Midbrain (tissue), 1 donor: ENCODE measurements around the gene PCDHGC5.

Experiments used
- DNase-seq: peaks from one replicate; lab custom pipeline; 2025; lab: John Stamatoyannopoulos, UW

Gene PCDHGC5

DNA sequence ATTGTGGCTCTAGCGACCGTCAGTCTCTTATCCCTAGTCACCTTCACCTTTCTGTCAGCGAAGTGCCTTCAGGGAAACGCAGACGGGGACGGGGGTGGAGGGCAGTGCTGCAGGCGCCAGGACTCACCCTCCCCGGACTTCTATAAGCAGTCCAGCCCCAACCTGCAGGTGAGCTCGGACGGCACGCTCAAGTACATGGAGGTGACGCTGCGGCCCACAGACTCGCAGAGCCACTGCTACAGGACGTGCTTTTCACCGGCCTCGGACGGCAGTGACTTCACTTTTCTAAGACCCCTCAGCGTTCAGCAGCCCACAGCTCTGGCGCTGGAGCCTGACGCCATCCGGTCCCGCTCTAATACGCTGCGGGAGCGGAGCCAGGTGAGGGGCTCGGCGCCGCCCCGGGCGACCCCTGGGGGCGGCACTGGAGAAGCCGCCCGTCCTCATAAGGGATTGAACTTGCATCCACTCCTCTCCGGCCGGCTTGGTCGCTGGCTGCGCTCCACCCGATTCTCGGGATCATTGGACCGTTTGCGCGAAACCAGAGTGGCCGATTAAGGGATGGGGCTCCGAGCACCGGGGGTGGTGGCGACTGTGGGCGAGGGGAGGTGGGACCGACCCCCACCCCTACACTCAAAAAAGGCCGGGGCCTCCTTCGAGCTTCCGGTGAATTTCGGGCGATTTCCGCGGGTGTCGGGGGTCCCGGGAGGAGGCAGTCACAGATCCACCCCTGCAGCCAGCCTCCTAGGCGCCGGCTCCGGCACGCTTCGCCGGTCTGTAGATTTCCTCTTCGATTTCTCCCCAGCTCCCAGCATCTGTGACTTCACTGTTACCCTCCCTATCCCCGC is 2.7 kb downstream of the PCDHGC5 start:
- DNase-seq = no peak

- no peak for DNase-seq
Observed at GRCh38 chr5:141492168-141492885, 3.4 kb downstream of the PCDHGC5 start.

DNA sequence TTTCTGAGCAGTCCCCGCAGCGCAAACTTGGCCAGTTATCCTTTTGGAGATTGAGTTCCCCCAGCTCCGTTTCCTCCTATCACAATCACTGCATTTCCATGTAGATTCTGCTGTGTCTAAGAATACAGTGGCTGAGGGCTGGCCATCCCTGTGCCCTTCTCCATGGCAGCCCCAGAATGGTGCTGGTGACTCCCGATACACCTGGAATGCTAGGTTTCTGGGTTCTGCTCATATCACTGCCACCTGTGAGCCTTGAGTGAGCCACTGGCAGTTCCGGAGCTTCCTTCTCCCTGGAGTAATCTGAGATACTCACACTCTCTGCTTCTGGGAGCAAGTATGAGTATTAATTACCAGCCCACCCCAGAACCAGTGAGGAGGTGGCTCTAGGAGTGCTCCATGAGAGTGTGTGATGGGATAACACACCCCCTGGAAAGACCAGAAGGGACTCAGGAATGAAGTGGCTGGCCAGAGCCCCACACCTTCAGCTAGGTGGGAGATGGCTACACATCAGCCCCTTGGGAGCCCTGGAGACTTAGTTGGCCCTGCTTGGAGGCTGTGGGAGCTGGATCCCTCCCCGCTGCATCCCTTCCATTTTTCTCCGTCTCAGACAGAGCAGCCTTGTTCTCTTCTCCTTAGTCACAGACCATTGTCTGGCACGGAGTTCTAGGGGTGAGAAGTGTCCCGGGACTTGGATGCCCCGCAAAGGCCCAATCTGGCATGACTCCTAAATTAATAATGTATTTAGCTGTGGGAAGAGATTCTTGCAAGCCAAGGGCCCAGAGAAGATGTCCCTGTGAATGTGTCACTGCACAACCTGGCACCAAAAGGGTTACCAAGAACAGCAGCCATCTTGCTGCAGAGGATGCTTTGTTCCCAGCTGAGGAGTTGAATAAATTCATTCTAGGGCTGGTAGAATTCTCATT is 4.9 kb downstream of the PCDHGC5 start:
- DNase-seq = peak; percentile 67

DNA sequence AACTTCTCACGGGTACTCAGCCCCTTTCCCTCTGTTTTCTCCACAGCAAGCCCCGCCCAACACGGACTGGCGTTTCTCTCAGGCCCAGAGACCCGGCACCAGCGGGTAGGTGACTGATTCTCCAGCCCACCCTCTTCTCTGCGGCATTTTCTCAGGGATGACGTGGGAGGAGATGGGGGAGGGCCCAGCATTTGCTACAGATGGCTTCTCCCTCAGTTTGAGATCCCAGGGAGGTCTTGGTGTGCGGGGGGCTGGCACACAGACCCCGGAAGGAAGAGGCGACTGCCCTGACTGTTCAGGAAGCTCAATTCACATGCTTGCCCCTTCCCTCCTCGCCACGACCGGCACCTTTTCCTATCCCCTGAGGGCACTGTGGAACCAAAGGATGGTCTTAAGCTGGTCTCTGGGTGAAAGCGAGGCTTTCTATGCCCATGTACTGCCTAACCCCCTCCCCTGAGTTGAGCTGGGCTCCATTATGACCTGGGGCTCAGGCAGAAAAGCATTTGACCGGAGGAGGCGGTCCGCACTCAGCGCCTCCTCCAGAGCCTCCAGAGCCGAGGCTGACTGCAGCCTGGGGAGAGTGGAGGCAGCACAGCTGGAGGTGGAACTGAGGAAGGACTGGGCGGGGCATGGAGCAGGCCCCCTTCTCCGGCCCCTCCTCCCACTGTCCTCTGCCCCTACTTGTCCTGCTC is 6.0 kb downstream of the PCDHGC5 start:
- DNase-seq = no peak

DNA sequence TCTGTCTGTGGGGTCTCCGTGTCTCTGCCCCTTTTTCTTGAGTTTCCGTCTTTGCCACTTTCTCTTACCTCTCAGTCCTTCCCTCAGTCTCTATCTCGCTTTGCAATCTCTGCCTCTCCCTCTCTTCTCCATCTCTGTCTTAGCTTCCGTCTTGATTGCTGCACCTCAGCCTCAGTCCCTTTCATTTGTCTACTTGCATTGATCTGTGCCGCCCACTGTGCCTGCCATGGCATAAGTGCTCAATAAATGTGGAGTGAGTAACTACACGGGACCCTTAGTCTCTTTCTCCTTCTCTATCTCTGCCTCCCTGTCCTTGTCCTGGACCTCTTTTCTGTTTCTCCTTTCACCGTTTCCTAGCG is 6.6 kb downstream of the PCDHGC5 start:
- no peak for DNase-seq

DNA sequence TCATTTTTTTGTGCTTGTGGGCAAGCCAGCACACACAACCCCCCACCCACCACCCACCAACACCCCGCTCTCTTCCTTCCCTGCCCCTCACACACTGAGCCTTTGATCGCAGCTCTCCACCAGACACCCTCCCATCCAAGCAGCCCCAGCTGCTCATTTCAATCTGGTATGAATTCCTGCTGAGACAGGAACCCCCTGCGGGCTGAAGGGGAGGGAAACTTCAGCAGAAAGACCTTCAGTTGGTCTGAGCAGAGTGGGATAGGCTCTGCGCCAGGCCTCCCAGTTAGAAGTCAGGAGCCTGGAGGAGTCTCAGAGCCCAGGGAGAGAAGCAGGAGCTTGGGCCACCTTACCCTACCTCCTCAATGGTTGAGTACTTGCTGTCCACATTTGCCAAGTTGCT is 7.2 kb downstream of the PCDHGC5 start:
- no peak for DNase-seq

- DNase-seq = no peak
Observed at GRCh38 chr5:141501761-141502160, 12.9 kb downstream of the PCDHGC5 start.

DNA sequence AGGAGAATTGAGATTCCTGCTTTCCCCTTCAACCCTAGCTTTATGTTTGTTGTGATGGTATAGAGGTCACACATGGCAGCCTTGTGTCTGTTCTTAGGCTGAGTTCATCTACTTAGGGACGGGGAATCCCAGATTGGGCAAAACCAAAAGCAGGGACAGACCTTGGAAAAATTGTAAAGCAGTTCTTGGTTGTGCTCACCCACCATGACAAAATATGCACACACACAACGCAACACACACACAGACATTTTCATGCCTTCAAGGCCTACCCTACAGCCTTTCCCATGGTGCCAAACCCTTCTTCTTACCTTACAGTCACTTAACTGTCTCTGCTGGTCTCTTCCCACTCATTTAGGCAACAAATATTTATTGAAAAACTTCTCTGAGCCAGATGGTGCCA is 14.8 kb downstream of the PCDHGC5 start:
- DNase-seq = no peak

DNA sequence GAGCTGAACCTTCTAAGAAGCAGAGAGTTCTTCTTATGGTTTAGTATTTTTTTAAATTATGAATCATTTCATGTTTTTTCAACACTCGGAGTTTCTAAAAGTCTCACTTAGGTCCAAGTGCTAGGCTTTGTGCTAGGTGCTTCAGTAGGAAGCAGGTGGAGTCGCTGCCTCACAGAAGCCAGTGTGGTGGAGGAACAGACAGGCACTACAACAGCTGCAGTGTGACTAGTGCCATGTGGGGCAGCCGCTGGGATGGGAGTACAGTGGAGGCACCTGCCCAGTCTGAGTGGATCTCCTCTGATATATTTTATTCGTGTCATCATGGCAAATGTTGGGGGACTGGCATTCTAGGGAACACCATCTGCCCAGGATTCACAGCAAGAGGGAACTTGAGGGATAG is 15.3 kb downstream of the PCDHGC5 start:
- DNase-seq = no peak

GRCh38 chr5:141506381-141507155 is 17.7 kb downstream of the PCDHGC5 start:
- no peak for DNase-seq

- no peak for DNase-seq
Observed at GRCh38 chr5:141507387-141508091, 18.7 kb downstream of the PCDHGC5 start.

GRCh38 chr5:141508440-141508797 is 19.5 kb downstream of the PCDHGC5 start:
- DNase-seq = no peak

- peak; percentile 51 for DNase-seq
Observed at GRCh38 chr5:141508798-141509611, 20.1 kb downstream of the PCDHGC5 start.

DNA sequence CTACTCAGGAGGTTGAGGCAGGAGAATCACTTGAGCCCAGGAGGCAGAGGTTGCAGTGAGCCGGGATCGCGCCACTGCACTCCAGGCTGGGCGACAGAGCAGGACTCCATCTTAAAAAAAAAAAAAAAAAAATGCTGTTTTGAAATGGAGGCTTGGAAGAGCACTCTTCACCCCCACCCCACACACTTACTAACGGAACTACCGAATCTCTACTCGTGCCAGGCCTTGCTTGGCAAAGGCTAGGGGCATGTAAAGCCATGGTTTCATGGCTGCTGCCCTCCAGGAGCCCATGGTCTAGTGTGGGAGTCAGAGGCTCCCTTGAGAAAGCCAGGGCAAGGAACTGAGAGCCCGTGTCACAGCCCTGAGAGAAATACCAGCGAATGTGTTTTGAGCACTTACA is 21.3 kb downstream of the PCDHGC5 start:
- no peak for DNase-seq

DNA sequence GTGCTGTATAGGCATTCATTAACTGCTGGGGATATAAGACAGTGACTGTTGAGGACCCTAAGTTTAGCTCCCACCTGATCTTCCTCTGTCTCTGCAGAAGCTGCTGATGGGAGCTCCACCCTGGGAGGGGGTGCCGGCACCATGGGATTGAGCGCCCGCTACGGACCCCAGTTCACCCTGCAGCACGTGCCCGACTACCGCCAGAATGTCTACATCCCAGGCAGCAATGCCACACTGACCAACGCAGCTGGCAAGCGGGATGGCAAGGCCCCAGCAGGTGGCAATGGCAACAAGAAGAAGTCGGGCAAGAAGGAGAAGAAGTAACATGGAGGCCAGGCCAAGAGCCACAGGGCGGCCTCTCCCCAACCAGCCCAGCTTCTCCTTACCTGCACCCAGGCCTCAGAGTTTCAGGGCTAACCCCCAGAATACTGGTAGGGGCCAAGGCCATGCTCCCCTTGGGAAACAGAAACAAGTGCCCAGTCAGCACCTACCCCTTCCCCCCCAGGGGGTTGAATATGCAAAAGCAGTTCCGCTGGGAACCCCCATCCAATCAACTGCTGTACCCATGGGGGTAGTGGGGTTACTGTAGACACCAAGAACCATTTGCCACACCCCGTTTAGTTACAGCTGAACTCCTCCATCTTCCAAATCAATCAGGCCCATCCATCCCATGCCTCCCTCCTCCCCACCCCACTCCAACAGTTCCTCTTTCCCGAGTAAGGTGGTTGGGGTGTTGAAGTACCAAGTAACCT is 22.1 kb downstream of the PCDHGC5 start:
- no peak for DNase-seq

DNA sequence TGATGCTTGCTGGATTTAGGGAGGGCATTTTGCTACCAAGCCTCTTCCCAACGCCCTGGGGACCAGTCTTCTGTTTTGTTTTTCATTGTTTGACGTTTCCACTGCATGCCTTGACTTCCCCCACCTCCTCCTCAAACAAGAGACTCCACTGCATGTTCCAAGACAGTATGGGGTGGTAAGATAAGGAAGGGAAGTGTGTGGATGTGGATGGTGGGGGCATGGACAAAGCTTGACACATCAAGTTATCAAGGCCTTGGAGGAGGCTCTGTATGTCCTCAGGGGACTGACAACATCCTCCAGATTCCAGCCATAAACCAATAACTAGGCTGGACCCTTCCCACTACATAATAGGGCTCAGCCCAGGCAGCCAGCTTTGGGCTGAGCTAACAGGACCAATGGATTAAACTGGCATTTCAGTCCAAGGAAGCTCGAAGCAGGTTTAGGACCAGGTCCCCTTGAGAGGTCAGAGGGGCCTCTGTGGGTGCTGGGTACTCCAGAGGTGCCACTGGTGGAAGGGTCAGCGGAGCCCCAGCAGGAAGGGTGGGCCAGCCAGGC is 23.0 kb downstream of the PCDHGC5 start:
- no peak for DNase-seq

- DNase-seq = peak; percentile 72
Observed at GRCh38 chr5:141512390-141512910, 23.6 kb downstream of the PCDHGC5 start.

GRCh38 chr5:141512911-141513626 is 24.2 kb downstream of the PCDHGC5 start:
- DNase-seq = no peak
